Activated naive CD8-positive, alpha-beta T cell treated with anti-CD3 and anti-CD28 coated beads, Interleukin-2, amount 50 U/mL, for 16 hours (primary cell): ENCODE results near the gene CFAP46.
"Not testable (repeated sequence)": the region's sequence is repeated elsewhere in the genome, so short reads cannot be mapped to it uniquely, and the experiment has no call there.

Experiments
- DNase-seq: peaks from one replicate; pipeline ENCODE4 v3.0.0-alpha.2; 2020; ENCODE audit warnings: low read depth, low spot score

The CFAP46 gene

DNA sequence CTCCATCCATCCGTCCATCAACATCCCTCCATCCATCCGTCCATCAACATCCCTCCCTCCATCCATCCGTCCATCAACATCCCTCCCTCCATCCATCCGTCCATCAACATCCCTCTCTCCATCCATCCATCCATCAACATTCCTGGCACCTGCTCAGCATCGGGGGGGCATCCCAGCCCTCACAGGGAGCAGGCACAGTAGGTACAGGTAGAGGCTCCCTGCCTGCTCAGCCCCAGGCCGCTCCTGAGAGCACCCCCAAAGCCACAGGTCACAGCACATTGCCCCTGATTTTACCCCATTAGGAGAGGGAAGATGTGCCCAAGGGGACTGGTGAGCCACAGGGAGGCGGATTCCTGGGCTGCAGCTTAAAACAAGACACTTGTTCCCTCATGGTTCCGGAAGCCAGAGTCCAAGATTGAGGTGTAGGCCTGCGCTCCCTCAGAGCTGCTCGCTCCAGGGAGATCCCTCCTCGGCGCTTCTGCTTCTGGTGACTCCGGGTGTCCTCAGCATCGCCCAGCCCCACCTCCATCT lies 21.1 kb upstream of the CFAP46 start:
- DNase-seq: no peak

DNA sequence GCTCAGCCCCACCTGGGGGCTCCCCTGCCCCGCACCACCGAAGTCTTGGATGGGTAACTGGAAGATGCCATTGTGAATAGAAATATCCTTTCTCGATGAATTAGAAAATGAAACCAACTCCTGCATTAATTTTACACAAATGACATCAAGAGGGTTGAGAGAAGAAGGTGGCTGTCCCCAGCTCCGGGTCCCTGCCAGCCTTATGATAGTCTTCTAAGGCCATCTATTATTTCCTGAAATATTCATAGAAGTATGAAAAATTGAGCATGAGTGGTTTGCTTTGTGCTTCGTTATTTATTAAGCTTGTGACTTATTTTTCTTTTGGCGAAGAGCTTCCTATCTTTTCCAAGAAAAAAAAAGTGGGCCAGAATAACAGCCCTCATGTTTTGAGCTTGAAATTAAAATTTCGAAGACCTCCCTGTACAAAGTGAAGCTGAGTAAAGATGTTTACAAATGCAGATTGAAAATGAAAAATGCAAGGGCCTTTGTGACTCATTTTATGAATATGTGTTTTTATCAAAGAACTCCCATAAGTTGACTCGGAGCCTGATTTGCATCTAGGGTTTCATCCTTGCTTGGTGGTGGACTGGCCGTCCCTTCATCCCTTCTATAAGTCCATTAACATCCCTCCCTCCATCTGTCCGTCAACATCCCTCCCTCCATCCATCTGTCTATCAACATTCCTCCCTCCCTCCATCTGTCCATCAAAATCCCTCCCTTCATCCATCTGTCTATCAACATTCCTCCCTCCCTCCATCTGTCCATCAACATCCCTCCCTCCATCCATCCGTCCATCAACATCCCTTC lies 20.5 kb upstream of the CFAP46 start:
- no peak for DNase-seq

- peak; percentile 48 for DNase-seq
Measured at GRCh38 chr10:132961787-132962622, 19.6 kb upstream of the CFAP46 start.

GRCh38 chr10:132961420-132961786 lies 19.0 kb upstream of the CFAP46 start:
- DNase-seq: no peak

- no peak for DNase-seq
Measured at GRCh38 chr10:132960631-132961419, 18.5 kb upstream of the CFAP46 start.

- DNase-seq: no peak
Measured at GRCh38 chr10:132960071-132960472, 17.7 kb upstream of the CFAP46 start.

DNA sequence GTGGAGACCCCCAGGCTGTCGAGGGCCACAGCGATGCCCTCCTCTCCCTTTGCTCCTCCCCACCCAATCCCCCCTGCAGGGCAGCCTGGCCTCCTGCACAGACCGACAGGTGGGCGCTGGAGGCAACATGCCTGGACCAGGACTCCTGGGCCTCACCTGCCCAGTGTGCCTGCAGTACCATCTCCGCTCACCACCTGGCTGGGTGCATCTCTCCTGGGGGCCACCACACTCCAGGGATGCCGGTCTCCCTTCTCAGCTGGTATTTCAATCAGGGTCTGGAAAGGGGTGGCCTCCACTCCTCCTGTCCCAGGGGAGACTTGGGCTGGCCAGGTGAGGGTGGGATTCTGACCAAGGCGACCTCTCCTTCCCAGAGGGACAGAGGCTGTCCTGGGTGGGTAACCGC lies 17.2 kb upstream of the CFAP46 start:
- no peak for DNase-seq

DNA sequence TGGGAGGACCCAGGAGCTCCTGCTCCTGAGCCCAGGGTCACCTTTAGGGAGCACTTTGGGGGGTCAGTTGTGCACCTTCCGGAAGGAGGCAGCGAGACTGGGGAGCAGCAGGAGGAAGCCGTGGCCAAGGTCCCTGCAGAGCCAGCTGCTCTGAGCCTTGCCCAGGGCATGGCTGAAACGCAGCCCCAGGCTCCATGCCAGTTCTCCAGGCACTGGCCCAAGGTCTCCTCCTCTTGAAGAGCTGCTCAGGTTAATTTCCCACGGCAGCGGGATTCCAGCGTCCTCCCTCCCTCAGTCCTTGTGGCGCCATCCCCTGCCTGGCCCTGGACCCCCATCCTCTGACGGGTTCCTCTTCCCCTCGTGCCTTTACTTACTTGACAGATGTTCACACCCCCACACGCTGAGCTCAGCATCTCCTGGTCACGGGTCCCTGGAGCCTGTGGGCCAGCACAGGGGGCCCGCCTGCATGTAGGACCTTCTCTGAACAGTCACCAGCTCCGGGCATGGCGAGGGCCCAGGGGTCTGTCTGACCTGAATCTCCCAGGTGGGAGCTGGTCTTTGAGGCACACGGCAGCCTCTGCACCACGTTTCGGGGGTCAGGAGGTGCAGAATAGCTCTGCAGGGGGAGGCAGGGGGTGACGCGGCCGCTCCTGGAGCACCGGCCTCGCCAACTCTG lies 16.7 kb upstream of the CFAP46 start:
- no peak for DNase-seq

DNA sequence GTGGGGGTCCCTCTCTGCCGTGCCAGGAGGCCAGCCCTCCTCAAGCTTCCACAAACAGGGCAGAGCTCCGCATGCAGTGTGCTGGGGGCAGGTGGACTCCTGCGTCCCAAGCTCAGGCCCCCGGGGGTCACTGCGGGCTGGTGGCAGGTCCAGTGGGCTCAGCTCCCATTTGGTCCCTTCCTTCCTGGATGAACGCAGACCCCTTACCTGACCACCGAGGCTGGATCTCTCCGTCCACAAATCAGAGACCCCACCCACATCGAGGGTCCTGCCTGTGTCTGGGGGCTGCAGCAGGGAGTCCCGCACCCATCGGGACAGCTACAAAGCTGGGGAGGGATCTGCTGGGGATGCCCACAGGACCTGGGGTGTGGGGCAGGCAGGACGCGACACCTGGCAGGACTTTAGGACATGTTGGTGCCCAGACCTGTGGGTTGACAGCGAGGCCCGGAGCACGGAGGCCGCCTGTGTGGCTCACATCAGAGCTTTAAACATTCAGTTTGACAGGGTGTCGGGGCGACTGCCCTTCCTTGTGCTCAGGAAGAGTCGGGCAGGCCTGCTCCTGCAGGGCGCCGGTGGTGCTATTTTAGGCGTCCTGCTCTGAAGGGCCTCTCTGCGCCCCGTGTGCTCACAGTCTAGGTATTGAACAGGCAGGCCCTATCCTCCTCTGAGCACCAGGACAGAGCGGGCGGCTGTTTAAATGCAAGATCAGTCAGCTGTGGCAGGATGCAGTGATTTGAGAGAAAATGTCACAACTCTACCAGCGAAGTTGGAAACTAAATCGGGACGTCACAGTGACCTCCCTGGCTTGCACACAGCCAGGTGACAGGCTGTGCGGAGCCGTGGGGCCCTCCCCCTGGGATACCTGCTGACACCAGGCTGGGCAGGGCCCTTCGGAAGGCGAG lies 15.9 kb upstream of the CFAP46 start:
- DNase-seq: no peak

- DNase-seq: no peak
Measured at GRCh38 chr10:132957131-132957530, 14.8 kb upstream of the CFAP46 start.

GRCh38 chr10:132956259-132956658 lies 13.9 kb upstream of the CFAP46 start:
- DNase-seq: not testable (repeated sequence)

DNA sequence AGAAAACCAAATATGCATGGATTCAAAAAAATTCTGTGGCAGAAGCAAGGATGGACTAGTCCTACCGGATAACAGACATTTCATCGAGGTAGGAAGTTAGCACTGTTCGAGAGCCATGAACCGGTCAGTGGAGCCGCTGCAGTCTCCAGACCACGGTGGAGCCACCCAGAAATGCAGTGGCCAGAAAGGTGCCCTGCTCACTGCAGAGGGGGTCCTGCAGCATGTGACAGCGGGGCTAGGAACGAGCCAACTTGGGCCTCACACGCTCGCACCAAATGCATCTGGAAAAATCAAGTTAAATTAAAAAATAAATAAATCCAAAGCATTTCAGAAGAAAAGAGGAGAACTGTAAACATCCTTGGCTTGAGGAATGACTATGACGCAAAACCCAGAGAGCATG lies 13.1 kb upstream of the CFAP46 start:
- no peak for DNase-seq

GRCh38 chr10:132953428-132953827 lies 11.1 kb upstream of the CFAP46 start:
- DNase-seq: no peak

DNA sequence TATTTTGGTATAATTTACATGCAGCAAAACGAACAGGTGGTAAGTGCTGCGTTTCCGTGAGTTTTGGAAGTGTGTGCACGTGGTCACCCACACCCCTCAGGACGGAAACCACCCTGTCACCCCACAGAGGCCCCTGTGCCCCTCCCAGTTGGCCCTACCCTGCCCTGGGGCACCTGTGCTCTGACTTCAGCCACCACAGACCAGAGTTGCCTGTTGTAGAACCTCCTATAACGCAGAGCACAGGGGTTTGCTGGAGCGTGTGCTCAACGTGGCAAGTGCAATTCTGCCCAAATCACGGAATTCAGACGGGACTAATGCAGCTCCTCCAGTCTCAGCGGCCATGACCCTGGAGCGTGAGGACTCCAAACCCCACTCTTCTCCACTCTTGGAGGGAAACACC lies 9.6 kb upstream of the CFAP46 start:
- no peak for DNase-seq

DNA sequence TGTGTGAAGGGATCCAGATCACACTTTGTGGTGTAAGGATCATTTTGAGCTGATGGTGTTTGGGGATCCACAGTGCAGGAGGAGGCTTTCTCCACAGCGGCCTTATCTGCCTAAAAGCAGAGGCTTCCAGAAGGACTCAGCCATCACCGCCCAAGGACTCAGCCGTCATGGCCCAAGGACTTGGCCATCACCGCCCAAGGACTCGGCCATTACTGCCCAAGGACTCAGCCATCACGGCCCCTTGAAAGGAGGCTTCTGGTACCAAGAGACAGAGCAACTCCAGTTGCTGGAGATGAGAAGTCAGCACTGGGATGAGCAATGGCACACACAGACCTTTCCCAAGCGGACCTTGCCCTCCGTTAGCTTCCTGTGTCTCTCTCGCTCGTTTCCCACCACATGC lies 6.0 kb upstream of the CFAP46 start:
- DNase-seq: no peak

DNA sequence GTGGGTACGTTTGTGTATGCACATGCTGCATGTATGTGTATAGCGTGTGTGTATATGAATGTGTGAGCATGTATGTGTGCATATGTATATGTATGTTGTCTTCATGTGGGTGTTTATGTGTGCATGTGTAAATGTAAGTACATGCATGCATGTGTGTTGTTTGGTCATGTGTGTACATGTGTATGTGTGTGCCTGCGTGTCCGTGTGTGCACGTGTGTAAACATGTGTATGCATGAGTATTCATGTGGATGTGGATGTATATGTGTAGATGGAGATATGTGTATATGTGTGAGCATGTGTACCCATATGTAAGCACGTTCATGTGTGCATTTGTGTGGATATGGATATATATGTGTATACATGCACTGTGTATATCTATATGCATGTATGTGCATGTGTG lies 5.5 kb upstream of the CFAP46 start:
- no peak for DNase-seq

DNA sequence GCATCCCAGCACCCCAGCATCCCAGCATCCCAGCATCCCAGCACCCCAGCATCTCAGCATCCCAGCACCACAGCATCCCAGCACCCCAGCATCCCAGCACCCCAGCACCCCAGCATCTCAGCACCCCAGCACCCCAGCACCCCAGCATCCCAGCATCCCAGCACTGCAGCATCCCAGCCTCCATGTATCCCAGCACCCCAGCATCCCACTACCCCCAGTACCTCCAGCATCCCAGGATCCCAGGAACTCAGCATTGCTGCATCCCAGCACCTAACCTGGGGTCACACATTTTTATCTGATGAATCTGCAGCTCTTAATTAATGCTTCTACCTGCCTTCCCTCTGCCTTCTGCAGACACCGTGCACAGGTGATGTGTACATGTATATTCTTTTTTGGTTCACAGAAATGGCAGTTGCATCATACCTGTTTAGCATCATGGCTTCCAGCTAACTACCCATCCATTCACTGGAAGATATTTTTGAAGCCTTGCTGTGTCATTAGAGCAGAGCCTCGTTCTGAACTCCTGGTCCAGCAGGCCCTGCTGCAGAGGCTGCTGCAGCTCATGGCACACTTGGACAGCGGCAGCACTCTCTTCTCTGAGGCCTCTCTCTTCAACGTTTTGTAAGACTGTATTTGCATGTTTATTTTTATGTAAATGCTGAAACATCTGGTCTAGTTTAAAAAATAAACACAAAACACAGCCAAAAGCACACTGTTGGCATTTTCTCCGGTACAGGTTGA lies 4.6 kb upstream of the CFAP46 start:
- DNase-seq: no peak

DNA sequence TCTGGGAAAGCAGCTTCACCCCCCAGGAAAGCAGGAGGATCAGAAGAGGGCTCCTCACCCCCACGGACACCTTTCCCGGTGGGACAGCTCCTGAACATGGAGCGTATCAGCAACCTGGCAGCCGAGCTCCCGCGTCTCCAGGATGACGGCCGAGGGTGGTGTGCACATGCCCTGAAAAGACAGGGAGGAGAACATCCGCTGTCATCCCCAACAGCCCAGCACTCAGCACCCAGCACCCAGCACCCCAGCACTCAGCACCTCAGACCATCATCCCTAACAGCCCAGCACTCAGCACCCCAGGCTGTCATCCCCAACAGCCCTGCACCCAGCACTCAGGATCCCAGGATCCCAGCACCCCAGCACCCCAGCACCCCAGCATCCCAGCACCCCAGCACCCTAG lies 3.9 kb upstream of the CFAP46 start:
- DNase-seq: no peak

- DNase-seq: no peak
Measured at GRCh38 chr10:132945894-132946255, 3.5 kb upstream of the CFAP46 start.
